GM21576 (cell line): ENCODE results near the gene ZBTB43.

ENCODE experiments used
- ATAC-seq: cut with Tn5 transposase; IDR thresholded peaks from one replicate; pipeline ENCODE4 v1.9.1; 2021; ENCODE audit warnings: mild to moderate bottlenecking, moderate library complexity; ENCODE audit not compliant: unreplicated experiment

The ZBTB43 gene

GRCh38 chr9:126853667-126854066 lies 48.8 kb downstream of the ZBTB43 start:
- no peak for ATAC-seq

GRCh38 chr9:126854734-126855133 lies 49.9 kb downstream of the ZBTB43 start:
- no peak for ATAC-seq

- ATAC-seq, result no peak
These were observed 51.6 kb downstream of the ZBTB43 start for GRCh38 chr9:126856326-126856877.

- no peak for ATAC-seq
These were observed 52.6 kb downstream of the ZBTB43 start for GRCh38 chr9:126857261-126857960.

- no peak for ATAC-seq
These were observed 54.3 kb downstream of the ZBTB43 start for GRCh38 chr9:126859111-126859510.

GRCh38 chr9:126860077-126860756 lies 55.4 kb downstream of the ZBTB43 start, which contains the start of gene ZBTB34:
TSS of gene ZBTB34 (plus strand) at chr9:126860639. CDS start at chr9:126879400, 18,761 bp downstream.
- peak; percentile 57 for ATAC-seq

- ATAC-seq, result peak; percentile 9
These were observed 56.1 kb downstream of the ZBTB43 start for GRCh38 chr9:126860757-126861466.

- no peak for ATAC-seq
These were observed 56.9 kb downstream of the ZBTB43 start for GRCh38 chr9:126861707-126862103.

GRCh38 chr9:126862104-126862761 lies 57.4 kb downstream of the ZBTB43 start:
- ATAC-seq, result no peak

- ATAC-seq, result no peak
These were observed 59.9 kb downstream of the ZBTB43 start for GRCh38 chr9:126864771-126865170.

GRCh38 chr9:126869368-126869767 lies 64.5 kb downstream of the ZBTB43 start:
- ATAC-seq, result no peak

GRCh38 chr9:126872516-126872915 lies 67.7 kb downstream of the ZBTB43 start:
- ATAC-seq, result no peak

- no peak for ATAC-seq
These were observed 69.9 kb downstream of the ZBTB43 start for GRCh38 chr9:126874546-126875314.

- no peak for ATAC-seq
These were observed 71.1 kb downstream of the ZBTB43 start for GRCh38 chr9:126875756-126876510.

- ATAC-seq, result no peak
These were observed 71.7 kb downstream of the ZBTB43 start for GRCh38 chr9:126876531-126876930.

GRCh38 chr9:126877418-126877817 lies 72.6 kb downstream of the ZBTB43 start:
- no peak for ATAC-seq

- no peak for ATAC-seq
These were observed 74.4 kb downstream of the ZBTB43 start for GRCh38 chr9:126879288-126879687.

- ATAC-seq, result no peak
These were observed 75.5 kb downstream of the ZBTB43 start for GRCh38 chr9:126880226-126880946.

GRCh38 chr9:126880947-126881332 lies 76.1 kb downstream of the ZBTB43 start:
- no peak for ATAC-seq
